ENCODE results near the gene B3GALT4. TPM values are rescaled to one million over a fixed set of nuclear protein-coding genes. Genes with fewer than 3 reads are reported as not detected.

B3GALT4 gene
- total RNA-seq, 1 donor from 2014 or later = 5.1 TPM

- DNase-seq = no peak
These were observed 39.1 kb downstream of the B3GALT4 start for GRCh38 chr6:33315793-33316602.

GRCh38 chr6:33316603-33317418 lies 39.9 kb downstream of the B3GALT4 start:
- no peak for DNase-seq

- DNase-seq = peak; percentile 60
These were observed 40.4 kb downstream of the B3GALT4 start for GRCh38 chr6:33317419-33317668.

GRCh38 chr6:33317669-33318425 lies 40.9 kb downstream of the B3GALT4 start, which contains the start of gene ZBTB22:
Gene ZBTB22, minus strand, starts transcription at chr6:33317744. Its CDS starts 828 bp downstream, at chr6:33316916.
- peak; percentile 98 for DNase-seq

GRCh38 chr6:33318426-33319073 lies 41.6 kb downstream of the B3GALT4 start:
- DNase-seq = no peak

GRCh38 chr6:33319939-33320314 lies 43.0 kb downstream of the B3GALT4 start:
- DNase-seq = no peak

- DNase-seq = no peak
These were observed 43.6 kb downstream of the B3GALT4 start for GRCh38 chr6:33320315-33321181.

GRCh38 chr6:33321227-33321626 lies 44.3 kb downstream of the B3GALT4 start:
- no peak for DNase-seq

GRCh38 chr6:33323623-33323948 lies 46.7 kb downstream of the B3GALT4 start:
- DNase-seq = no peak

- DNase-seq = no peak
These were observed 47.2 kb downstream of the B3GALT4 start for GRCh38 chr6:33324125-33324524.

Other genes with a start within 250 kb of the B3GALT4 start
- gene HLA-DPA1, start 203.5 kb upstream of the B3GALT4 start, total RNA-seq = 16.1 TPM
- gene HLA-DPB1, start 201.1 kb upstream of the B3GALT4 start, total RNA-seq = 19.6 TPM
- gene COL11A2, start 84.7 kb upstream of the B3GALT4 start, total RNA-seq = 1.4 TPM
- gene RXRB, start 76.5 kb upstream of the B3GALT4 start, total RNA-seq = 17.9 TPM
- gene SLC39A7, start 76.3 kb upstream of the B3GALT4 start, total RNA-seq = 61.7 TPM
- gene HSD17B8, start 72.5 kb upstream of the B3GALT4 start, total RNA-seq = 13.4 TPM
- 18.8 TPM for gene RING1, start 68.6 kb upstream of the B3GALT4 start, total RNA-seq
- 35.7 TPM for gene VPS52, start 5.2 kb upstream of the B3GALT4 start, total RNA-seq
- 3,055 TPM for gene RPS18, start 5.0 kb upstream of the B3GALT4 start, total RNA-seq
- gene WDR46, start 12.1 kb downstream of the B3GALT4 start, total RNA-seq = 39.9 TPM
- 25.3 TPM for gene PFDN6, start 12.5 kb downstream of the B3GALT4 start, total RNA-seq
- 29.2 TPM for gene RGL2, start 21.8 kb downstream of the B3GALT4 start, total RNA-seq
- 32.6 TPM for gene TAPBP, start 37.0 kb downstream of the B3GALT4 start, total RNA-seq
- gene ZBTB22, start 40.6 kb downstream of the B3GALT4 start, total RNA-seq = 10.9 TPM
- 17.8 TPM for gene DAXX, start 45.8 kb downstream of the B3GALT4 start, total RNA-seq
- 9.5 TPM for gene KIFC1, start 114.7 kb downstream of the B3GALT4 start, total RNA-seq
- 13.7 TPM for gene PHF1, start 133.9 kb downstream of the B3GALT4 start, total RNA-seq
- gene CUTA, start 141.0 kb downstream of the B3GALT4 start, total RNA-seq = 54.4 TPM
- 8.8 TPM for gene SYNGAP1, start 142.9 kb downstream of the B3GALT4 start, total RNA-seq
- 5.8 TPM for gene ZBTB9, start 177.5 kb downstream of the B3GALT4 start, total RNA-seq

Measured in skin of body (tissue), 2 donors.